GM18868 (cell line): ENCODE data around the gene CRYBB3.
A peak's percentile ranks its signal among the peaks of the same experiment; 100 is the strongest.
"Not testable (repeated sequence)": the region's sequence is repeated elsewhere in the genome, so short reads cannot be mapped to it uniquely, and the experiment has no call there.

Experiments
- ATAC-seq: cut with Tn5 transposase; IDR thresholded peaks from one replicate; pipeline ENCODE4 v1.9.1; 2021; ENCODE audit warnings: mild to moderate bottlenecking, moderate library complexity; ENCODE audit not compliant: unreplicated experiment

Gene CRYBB3

DNA sequence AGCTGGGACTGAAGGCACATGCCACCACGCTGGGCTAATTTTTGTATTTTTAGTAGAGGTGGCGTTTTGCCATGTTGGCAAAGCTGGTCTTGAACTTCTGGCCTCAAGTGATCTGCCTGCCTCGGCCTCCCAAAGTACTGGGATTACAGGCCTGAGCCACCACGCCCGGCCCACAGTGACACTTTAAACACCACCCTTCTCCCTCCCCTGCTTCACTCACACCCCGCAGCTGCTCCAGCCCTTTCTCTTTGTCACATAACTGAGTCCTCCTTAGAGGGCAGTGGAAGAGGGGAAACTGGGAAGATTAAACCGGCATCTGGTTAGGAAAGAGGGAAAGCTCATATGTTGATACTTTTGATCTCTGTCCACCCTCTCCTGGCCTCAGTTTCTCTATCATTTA, 4.9 kb downstream of the CRYBB3 start:
- not testable (repeated sequence) for ATAC-seq

- no peak for ATAC-seq
These were observed 6.2 kb downstream of the CRYBB3 start for GRCh38 chr22:25205847-25206246.

DNA sequence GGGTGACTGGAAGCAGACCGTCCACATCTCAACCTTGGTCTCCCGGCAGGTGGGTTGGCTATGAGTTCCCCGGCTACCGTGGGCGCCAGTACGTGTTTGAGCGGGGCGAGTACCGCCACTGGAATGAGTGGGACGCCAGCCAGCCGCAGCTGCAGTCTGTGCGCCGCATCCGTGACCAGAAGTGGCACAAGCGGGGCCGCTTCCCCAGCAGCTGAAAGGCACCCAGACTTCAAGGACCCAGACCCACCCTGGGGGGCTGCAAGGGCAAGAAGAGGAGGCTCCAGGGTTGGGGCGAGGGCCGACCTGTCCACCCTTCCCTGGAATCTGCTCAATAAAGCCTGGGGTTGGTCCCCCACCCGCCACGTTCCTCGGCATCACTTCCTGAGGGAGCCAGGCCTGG, 7.3 kb downstream of the CRYBB3 start:
- ATAC-seq: no peak

- ATAC-seq: no peak
These were observed 8.0 kb downstream of the CRYBB3 start for GRCh38 chr22:25207553-25208157.

GRCh38 chr22:25208328-25208727, 8.7 kb downstream of the CRYBB3 start:
- ATAC-seq: no peak

- no peak for ATAC-seq
These were observed 9.3 kb downstream of the CRYBB3 start for GRCh38 chr22:25208743-25209505.

DNA sequence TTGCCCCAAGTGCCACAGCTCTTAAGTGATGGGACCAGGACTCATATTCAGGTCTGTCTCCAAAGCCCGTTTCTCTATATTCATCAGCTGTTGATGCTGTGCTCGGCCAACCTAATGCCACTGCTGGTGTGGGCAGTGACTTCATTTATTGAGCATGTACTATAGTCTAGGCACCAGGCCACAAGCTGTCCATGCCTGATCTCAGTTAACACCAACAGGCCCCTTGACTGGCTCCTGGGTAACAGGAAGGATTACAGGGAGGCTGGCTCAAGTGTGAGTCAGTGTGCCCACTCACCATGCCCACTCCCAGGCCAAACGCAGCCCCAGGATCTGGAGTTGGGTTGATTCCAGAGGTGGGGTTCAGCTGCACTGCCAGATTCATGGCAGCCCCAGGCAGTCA, 11.1 kb downstream of the CRYBB3 start:
- no peak for ATAC-seq

- ATAC-seq: no peak
These were observed 12.7 kb downstream of the CRYBB3 start for GRCh38 chr22:25212337-25212736.

- ATAC-seq: no peak
These were observed 13.6 kb downstream of the CRYBB3 start for GRCh38 chr22:25213221-25213620.

DNA sequence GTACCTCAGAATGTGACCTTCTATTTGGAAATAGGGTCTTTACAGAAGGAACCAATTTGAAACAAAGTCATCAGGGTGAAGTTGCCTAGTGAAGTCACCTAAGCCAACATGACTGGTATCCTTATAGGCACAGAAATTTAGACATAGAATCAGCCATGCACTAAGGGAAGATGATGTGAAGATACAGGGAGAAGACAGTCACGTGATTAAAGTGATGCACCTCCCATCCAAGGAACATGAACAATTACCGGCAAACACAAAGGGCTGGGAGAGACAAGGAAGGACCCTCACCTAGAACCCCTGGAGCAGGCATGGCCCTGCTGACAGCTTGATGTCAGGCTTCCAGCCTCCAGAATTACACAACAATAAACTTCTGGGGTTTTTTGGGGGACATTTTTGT, 16.6 kb downstream of the CRYBB3 start:
- no peak for ATAC-seq

DNA sequence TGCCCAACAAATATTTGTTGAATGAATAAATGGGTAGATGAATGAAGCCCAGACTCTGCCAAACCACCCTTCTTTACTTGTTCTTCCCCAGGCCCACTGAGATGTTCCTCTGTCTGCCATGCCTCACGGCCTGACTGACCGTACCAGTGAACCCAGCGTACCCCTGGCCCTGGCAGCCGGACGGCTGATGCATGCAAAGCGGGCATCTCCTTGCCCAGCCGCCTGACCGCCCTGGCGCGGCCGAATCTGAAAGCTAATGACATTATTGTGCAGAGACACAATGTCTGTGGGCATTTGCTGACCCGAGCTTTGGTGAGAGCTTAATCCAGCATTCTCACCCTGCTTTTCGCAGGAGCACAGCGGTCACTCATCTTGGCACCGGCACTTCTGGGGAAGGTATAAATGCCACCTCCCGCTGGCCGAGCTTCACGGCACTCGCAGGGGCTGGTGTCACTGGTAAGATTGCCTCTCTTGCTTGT, 19.6 kb downstream of the CRYBB3 start, which contains the start of gene CRYBB2:
CRYBB2 (plus strand) TSS at position 429 of the 479 bp plus-strand sequence. CDS start 1,791 bp downstream, outside the sequence.
- no peak for ATAC-seq

GRCh38 chr22:25219948-25220442, 20.3 kb downstream of the CRYBB3 start:
- ATAC-seq: no peak

DNA sequence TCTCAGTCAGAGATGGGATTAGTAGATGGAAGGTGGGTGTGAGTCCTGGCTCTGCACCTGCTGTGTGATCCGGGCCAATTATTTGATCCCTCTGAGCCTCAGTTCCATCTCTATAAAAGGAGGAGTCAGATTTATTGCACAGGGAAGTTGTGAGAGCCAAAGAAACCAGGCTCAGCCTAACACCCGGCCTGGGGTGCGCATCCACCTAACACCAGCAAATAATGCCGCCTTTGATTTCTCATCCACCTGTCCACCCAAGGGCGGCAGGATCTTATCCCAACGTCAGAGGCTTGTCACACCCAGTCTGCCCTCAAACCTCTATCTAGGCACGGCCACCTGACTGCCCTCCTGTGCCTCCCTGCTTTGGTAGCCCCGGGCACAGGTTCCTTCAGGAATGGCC, 22.1 kb downstream of the CRYBB3 start:
- ATAC-seq: no peak

GRCh38 chr22:25223269-25223850, 23.7 kb downstream of the CRYBB3 start:
- no peak for ATAC-seq

GRCh38 chr22:25228822-25229221, 29.2 kb downstream of the CRYBB3 start:
- ATAC-seq: no peak

DNA sequence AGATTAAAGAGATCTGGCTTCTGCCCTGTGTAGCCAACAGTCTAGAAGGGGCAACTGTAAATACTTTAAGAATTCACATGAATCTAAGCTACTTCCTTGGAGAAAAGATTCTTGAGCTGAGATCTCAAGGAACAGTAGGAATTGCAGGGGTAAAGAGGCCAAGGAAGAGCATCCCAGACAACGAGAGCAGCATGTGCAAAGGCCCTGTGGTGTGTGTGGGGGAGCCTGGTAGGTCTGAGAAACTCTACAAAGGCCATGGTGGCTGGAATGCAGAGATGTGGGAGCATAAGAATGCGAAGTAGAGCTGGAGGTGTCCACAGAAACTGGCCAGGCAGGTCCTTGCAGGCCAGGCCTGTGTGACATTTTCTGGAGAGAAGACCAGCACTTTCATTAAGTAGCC, 31.1 kb downstream of the CRYBB3 start:
- ATAC-seq: not testable (repeated sequence)

- no peak for ATAC-seq
These were observed 32.6 kb downstream of the CRYBB3 start for GRCh38 chr22:25232301-25232700.

GRCh38 chr22:25233706-25234105, 34.0 kb downstream of the CRYBB3 start:
- not testable (repeated sequence) for ATAC-seq

GRCh38 chr22:25235547-25236290, 36.1 kb downstream of the CRYBB3 start:
- peak; percentile 63 for ATAC-seq

- no peak for ATAC-seq
These were observed 36.8 kb downstream of the CRYBB3 start for GRCh38 chr22:25236417-25236816.

- ATAC-seq: no peak
These were observed 37.8 kb downstream of the CRYBB3 start for GRCh38 chr22:25237503-25237902.
